Transverse colon (tissue), 3 donors: ENCODE measurements around the gene MINDY4B.

Source experiments
- EP300 ChIP-seq: sonication (generic); formaldehyde crosslinking; IDR thresholded peaks from one replicate; pipeline ENCODE4 v1.6.1; 2017; ENCODE audit warnings: antibody characterized with exemption, low read depth
- POLR2A ChIP-seq: fragments of 450-650 bp; IDR thresholded peaks from one replicate; pipeline ENCODE4 v1.6.1; 2016; ENCODE audit warnings: antibody characterized with exemption, mild to moderate bottlenecking, moderate library complexity
- TF ChIP-seq, protein P1 (sequence below), 5 experiments: fragments of 200-600 bp in 3 of 5; fragments of 450-650 bp in 2 of 5; sonication (generic) in 3 of 5; IDR thresholded peaks; 1 replicate in 2 of 5; 2 replicates in 3 of 5; pipeline ENCODE4 v1.5.1; 2016 to 2017; ENCODE audit warnings: antibody characterized with exemption in 5 of 5, inconsistent platforms in 3 of 5, mild to moderate bottlenecking in 2 of 5, moderate library complexity in 1 of 5

DNA sequence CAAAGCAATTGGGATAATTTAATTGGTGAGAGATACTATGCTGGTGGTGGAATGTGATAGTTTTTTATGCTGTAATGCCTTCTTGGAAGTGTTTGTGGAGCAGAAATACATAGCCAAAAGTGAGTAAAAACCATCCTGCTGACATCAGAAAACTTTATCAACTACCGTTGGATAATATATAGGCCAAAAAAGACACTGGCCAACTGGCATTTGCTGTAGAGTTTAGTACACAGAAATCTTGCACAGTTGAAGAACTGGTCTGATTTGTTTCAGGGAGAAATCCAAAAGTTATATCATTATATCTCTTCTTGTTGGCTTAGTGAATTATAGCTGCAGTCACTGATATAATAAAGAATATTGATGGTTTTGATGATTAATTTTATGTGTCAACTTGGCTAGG is 507 bp upstream of the MINDY4B start:
- TF ChIP-seq, protein P1, sequence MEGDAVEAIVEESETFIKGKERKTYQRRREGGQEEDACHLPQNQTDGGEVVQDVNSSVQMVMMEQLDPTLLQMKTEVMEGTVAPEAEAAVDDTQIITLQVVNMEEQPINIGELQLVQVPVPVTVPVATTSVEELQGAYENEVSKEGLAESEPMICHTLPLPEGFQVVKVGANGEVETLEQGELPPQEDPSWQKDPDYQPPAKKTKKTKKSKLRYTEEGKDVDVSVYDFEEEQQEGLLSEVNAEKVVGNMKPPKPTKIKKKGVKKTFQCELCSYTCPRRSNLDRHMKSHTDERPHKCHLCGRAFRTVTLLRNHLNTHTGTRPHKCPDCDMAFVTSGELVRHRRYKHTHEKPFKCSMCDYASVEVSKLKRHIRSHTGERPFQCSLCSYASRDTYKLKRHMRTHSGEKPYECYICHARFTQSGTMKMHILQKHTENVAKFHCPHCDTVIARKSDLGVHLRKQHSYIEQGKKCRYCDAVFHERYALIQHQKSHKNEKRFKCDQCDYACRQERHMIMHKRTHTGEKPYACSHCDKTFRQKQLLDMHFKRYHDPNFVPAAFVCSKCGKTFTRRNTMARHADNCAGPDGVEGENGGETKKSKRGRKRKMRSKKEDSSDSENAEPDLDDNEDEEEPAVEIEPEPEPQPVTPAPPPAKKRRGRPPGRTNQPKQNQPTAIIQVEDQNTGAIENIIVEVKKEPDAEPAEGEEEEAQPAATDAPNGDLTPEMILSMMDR (IDR thresholded peaks at IDR 0.05) = no peak
- TF ChIP-seq EP300 = no peak
- TF ChIP-seq POLR2A = no peak
